Liver (tissue), 9 donors: ENCODE measurements around the gene ILF3. TPM values are rescaled to one million over a fixed set of nuclear protein-coding genes. Genes with fewer than 3 reads are reported as not detected.

Source experiments
- DNase-seq: peaks from one replicate; pipeline ENCODE4 v3.0.0-alpha.2; 2017; ENCODE audit warnings: low spot score
- H3K27ac ChIP-seq, 2 donors: one replicate each; pipeline ENCODE4 v1.7.0; 2013; ENCODE audit warnings: inconsistent platforms in 2 of 2, low read length in 2 of 2, control low read depth in 1 of 2, low read depth in 1 of 2, mild to moderate bottlenecking in 1 of 2
- H3K27me3 ChIP-seq, 4 donors: one replicate each; pipeline versions ENCODE4 v1.6.1 to v1.7.0; 2013; ENCODE audit warnings: low read length in 3 of 4, inconsistent platforms in 1 of 4, mild to moderate bottlenecking in 1 of 4, moderate library complexity in 1 of 4; ENCODE audit not compliant: control insufficient read depth in 4 of 4, insufficient read depth in 4 of 4
- H3K36me3 ChIP-seq, 4 donors: one replicate each; pipeline versions ENCODE4 v1.6.1 to v1.7.0; 2013; ENCODE audit warnings: low read length in 3 of 4, mild to moderate bottlenecking in 3 of 4, low read depth in 1 of 4, moderate library complexity in 1 of 4; ENCODE audit not compliant: control insufficient read depth in 4 of 4, insufficient read depth in 3 of 4
- H3K4me1 ChIP-seq, 4 donors: one replicate each; pipeline versions ENCODE4 v1.6.1 to v1.7.0; 2013; ENCODE audit warnings: low read length in 3 of 4, mild to moderate bottlenecking in 3 of 4, moderate library complexity in 1 of 4; ENCODE audit not compliant: control insufficient read depth in 4 of 4, insufficient read depth in 4 of 4
- H3K4me3 ChIP-seq, 3 donors: one replicate each; pipeline versions ENCODE4 v1.6.1 to v1.7.0; 2013; ENCODE audit warnings: low read length in 3 of 3, control low read depth in 1 of 3, low read depth in 1 of 3, mild to moderate bottlenecking in 1 of 3
- H3K9ac ChIP-seq, 2 donors: one replicate each; pipeline ENCODE4 v1.7.0; 2013; ENCODE audit warnings: low read length in 2 of 2, mild to moderate bottlenecking in 2 of 2, moderate library complexity in 2 of 2, control low read depth in 1 of 2, low read depth in 1 of 2
- H3K9me3 ChIP-seq, 4 donors: one replicate each; pipeline versions ENCODE4 v1.6.1 to v1.7.0; 2013; ENCODE audit warnings: low read length in 3 of 4; ENCODE audit not compliant: control insufficient read depth in 4 of 4
- ATF3 ChIP-seq: IDR thresholded peaks from 2 replicates; pipeline ENCODE4 v1.6.1; 2016; ENCODE audit warnings: antibody characterized with exemption
- CTCF ChIP-seq: fragments of 150-350 bp; IDR thresholded peaks from 2 replicates; pipeline ENCODE4 v1.5.1; 2017; ENCODE audit warnings: improper control_type of control experiment, low read depth, low read length; ENCODE audit not compliant: missing input control
- EGR1 ChIP-seq, 2 donors: IDR thresholded peaks; 2 replicates each; pipeline ENCODE4 v1.6.1; 2016 to 2018; ENCODE audit warnings: antibody characterized with exemption in 2 of 2, low read depth in 2 of 2
- FOXA1 ChIP-seq: IDR thresholded peaks from 2 replicates; pipeline ENCODE4 v1.6.1; 2016; ENCODE audit warnings: antibody characterized with exemption
- FOXA2 ChIP-seq: IDR thresholded peaks from 2 replicates; pipeline ENCODE4 v1.6.1; 2016; ENCODE audit warnings: antibody characterized with exemption
- GABPA ChIP-seq, 2 donors: IDR thresholded peaks in 1 of 2; conservative IDR thresholded peaks in 1 of 2; 2 replicates each; pipeline ENCODE4 v1.6.1; 2016; ENCODE audit warnings: antibody characterized with exemption in 2 of 2, mild to moderate bottlenecking in 1 of 2, moderate library complexity in 1 of 2
- HNF4A ChIP-seq, 2 donors: conservative IDR thresholded peaks; 2 replicates each; pipeline ENCODE4 v1.6.1; 2016; ENCODE audit warnings: antibody characterized with exemption in 2 of 2, mild to moderate bottlenecking in 2 of 2
- HNF4G ChIP-seq: IDR thresholded peaks from 2 replicates; pipeline ENCODE4 v1.6.1; 2016; ENCODE audit warnings: antibody characterized with exemption
- JUND ChIP-seq, 2 donors: IDR thresholded peaks; 2 replicates each; pipeline ENCODE4 v1.6.1; 2016; ENCODE audit warnings: antibody characterized with exemption in 2 of 2
- MAX ChIP-seq: IDR thresholded peaks from 2 replicates; pipeline ENCODE4 v1.6.1; 2016; ENCODE audit warnings: antibody characterized with exemption
- NR2F2 ChIP-seq: IDR thresholded peaks from 2 replicates; pipeline ENCODE4 v1.6.1; 2016; ENCODE audit warnings: antibody characterized with exemption
- RAD21 ChIP-seq, 2 donors: IDR thresholded peaks; 2 replicates each; pipeline ENCODE4 v1.6.1; 2016; ENCODE audit warnings: antibody characterized with exemption in 2 of 2, mild to moderate bottlenecking in 2 of 2
- RXRA ChIP-seq, 2 donors: IDR thresholded peaks; 2 replicates each; pipeline ENCODE4 v1.6.1; 2017 to 2018; ENCODE audit warnings: antibody characterized with exemption in 2 of 2, mild to moderate bottlenecking in 1 of 2
- SP1 ChIP-seq: IDR thresholded peaks from 2 replicates; pipeline ENCODE4 v1.6.1; 2018; ENCODE audit warnings: antibody characterized with exemption, mild to moderate bottlenecking
- TAF1 ChIP-seq: conservative IDR thresholded peaks from 2 replicates; pipeline ENCODE4 v1.6.1; 2016; ENCODE audit warnings: antibody characterized with exemption, mild to moderate bottlenecking
- YY1 ChIP-seq: IDR thresholded peaks from 2 replicates; pipeline ENCODE4 v1.6.1; 2016; ENCODE audit warnings: antibody characterized with exemption, mild to moderate bottlenecking
- ZBTB33 ChIP-seq: IDR thresholded peaks from 2 replicates; pipeline ENCODE4 v1.6.1; 2016; ENCODE audit warnings: antibody characterized with exemption
- WGBS: extraction: QIAGEN DNeasy Blood & Tissue Kit; methylation state at CpG from one replicate; pipeline ENCODE4 v1.1.7; 2013; 5-methylcytosine and 5-hydroxymethylcytosine counted together
- polyA plus RNA-seq, 2 donors: library from polyadenylated mRNA; stranded (reverse) in 1 of 2; unstranded in 1 of 2; fragments of 200-250 nt in 1 of 2; fragments of >200 nt in 1 of 2; fragmentation: Nextera tagmentation in 1 of 2; extraction: Ambion mirVana in 1 of 2; gene quantifications; one replicate each; pipeline versions ENCODE4 v1.2.1 to v1.2.3, GENCODE V29; 2013 to 2015
- total RNA-seq, 2 donors: library from RNA; depleted of rRNA; stranded (reverse); fragments of >200 nt; gene quantifications; one replicate each; pipeline ENCODE4 v1.2.3, GENCODE V29; 2014
- TF ChIP-seq, protein P1 (sequence below): IDR thresholded peaks from 2 replicates; pipeline ENCODE4 v1.6.1; 2016; ENCODE audit warnings: antibody characterized with exemption, mild to moderate bottlenecking
- donor health status: healthy.
- donor health status: healthy.
- donor health status: healthy.
- donor health status: healthy.
- donor health status: healthy.

Gene ILF3
- total and polyA plus RNA-seq, 4 donors = 31.7 to 85.1 (median 42.9) TPM

DNA sequence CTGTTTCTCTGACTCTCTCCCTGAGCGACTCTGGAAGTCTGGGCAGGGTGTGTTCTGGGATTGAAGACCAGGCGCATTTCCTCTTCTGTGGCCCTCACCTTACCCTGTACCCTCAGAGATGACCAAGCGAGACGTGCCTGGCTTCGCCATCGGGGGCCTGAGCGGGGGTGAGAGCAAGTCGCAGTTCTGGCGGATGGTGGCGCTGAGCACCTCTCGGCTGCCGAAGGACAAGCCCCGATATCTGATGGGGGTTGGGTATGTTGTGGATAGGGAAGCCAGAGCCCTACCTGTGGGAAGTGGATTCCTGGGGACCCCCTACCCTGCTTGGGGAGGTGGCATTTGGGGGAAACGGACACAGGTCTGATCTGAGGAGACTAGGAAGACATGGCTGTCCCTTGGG lies 57.9 kb downstream of the ILF3 start:
- Histone ChIP-seq H3K4me1 (peaks cover 0 to 1% (median under 1%) of the 10 kb centered on the region in 4 donors), H3K27ac (no peak overlapping the region), H3K27me3 (no peaks in the 10 kb centered on the region), H3K9ac (no peak overlapping the region), H3K36me3 (peaks cover 0 to 25% (median 9%) of the 10 kb centered on the region in 4 donors), H3K4me3 (no peak overlapping the region), H3K9me3 (no peaks in the 10 kb centered on the region)
- no peak for DNase-seq
- TF ChIP-seq JUND (IDR thresholded peaks at IDR 0.05) = no peak
- no peak for TF ChIP-seq RAD21 (IDR thresholded peaks at IDR 0.05)
- no peak for TF ChIP-seq HNF4G
- no peak for TF ChIP-seq EGR1 (IDR thresholded peaks at IDR 0.05; ENCODE audit: low read depth in 2 of 2)
- TF ChIP-seq, protein P1, sequence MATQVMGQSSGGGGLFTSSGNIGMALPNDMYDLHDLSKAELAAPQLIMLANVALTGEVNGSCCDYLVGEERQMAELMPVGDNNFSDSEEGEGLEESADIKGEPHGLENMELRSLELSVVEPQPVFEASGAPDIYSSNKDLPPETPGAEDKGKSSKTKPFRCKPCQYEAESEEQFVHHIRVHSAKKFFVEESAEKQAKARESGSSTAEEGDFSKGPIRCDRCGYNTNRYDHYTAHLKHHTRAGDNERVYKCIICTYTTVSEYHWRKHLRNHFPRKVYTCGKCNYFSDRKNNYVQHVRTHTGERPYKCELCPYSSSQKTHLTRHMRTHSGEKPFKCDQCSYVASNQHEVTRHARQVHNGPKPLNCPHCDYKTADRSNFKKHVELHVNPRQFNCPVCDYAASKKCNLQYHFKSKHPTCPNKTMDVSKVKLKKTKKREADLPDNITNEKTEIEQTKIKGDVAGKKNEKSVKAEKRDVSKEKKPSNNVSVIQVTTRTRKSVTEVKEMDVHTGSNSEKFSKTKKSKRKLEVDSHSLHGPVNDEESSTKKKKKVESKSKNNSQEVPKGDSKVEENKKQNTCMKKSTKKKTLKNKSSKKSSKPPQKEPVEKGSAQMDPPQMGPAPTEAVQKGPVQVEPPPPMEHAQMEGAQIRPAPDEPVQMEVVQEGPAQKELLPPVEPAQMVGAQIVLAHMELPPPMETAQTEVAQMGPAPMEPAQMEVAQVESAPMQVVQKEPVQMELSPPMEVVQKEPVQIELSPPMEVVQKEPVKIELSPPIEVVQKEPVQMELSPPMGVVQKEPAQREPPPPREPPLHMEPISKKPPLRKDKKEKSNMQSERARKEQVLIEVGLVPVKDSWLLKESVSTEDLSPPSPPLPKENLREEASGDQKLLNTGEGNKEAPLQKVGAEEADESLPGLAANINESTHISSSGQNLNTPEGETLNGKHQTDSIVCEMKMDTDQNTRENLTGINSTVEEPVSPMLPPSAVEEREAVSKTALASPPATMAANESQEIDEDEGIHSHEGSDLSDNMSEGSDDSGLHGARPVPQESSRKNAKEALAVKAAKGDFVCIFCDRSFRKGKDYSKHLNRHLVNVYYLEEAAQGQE = no peak
- WGBS = 85% methylated on average over 14 of the region's 14 CpGs

GRCh38 chr19:10712754-10713153 lies 58.6 kb downstream of the ILF3 start:
- peaks cover 0 to 21% (median 8%) of the 10 kb centered on the region in 4 donors for H3K36me3 ChIP-seq
- H3K4me3 ChIP-seq = no peak overlapping the region
- no peak overlapping the region for H3K27ac ChIP-seq
- no peaks in the 10 kb centered on the region for H3K9me3 ChIP-seq
- WGBS = 83% methylated on average over 23 of the region's 23 CpGs
- peaks cover 0 to 4% (median 2%) of the 10 kb centered on the region in 4 donors for H3K4me1 ChIP-seq
- no peaks in the 10 kb centered on the region for H3K27me3 ChIP-seq
- TF ChIP-seq EGR1 (IDR thresholded peaks at IDR 0.05; ENCODE audit: low read depth in 2 of 2) (no peak), RXRA (IDR thresholded peaks at IDR 0.05) (no peak), TAF1 (no peak), YY1 (no peak), HNF4A (conservative IDR thresholded peaks at IDR 0.05) (no peak), NR2F2 (no peak), FOXA2 (no peak), RAD21 (IDR thresholded peaks at IDR 0.05) (no peak), ATF3 (no peak), GABPA (IDR thresholded peaks at IDR 0.05 in 1 of 2, conservative IDR thresholded peaks at IDR 0.05 in 1 of 2) (no peak), MAX (no peak), HNF4G (no peak), CTCF (no peak), ZBTB33 (no peak), SP1 (no peak), FOXA1 (no peak), JUND (IDR thresholded peaks at IDR 0.05) (no peak)
- TF ChIP-seq, protein P1 = no peak
- no peak overlapping the region for H3K9ac ChIP-seq
- no peak for DNase-seq
